Measurements from ENCODE around the gene RNF213.
"Not testable (repeated sequence)": the region's sequence is repeated elsewhere in the genome, so short reads cannot be mapped to it uniquely, and the experiment has no call there.

RNF213 gene

GRCh38 chr17:80225230-80225629, 35.4 kb upstream of the RNF213 start:
- DNase-seq = no peak

- DNase-seq = no peak
These were observed 33.5 kb upstream of the RNF213 start for GRCh38 chr17:80227156-80227555.

- no peak for DNase-seq
These were observed 33.0 kb upstream of the RNF213 start for GRCh38 chr17:80227666-80228065.

- no peak for DNase-seq
These were observed 32.2 kb upstream of the RNF213 start for GRCh38 chr17:80228477-80228876.

- DNase-seq = no peak
These were observed 31.6 kb upstream of the RNF213 start for GRCh38 chr17:80229011-80229410.

- DNase-seq = no peak
These were observed 28.2 kb upstream of the RNF213 start for GRCh38 chr17:80232438-80232837.

GRCh38 chr17:80233202-80233601, 27.4 kb upstream of the RNF213 start:
- DNase-seq = no peak

- DNase-seq = no peak
These were observed 23.7 kb upstream of the RNF213 start for GRCh38 chr17:80236911-80237310.

- no peak for DNase-seq
These were observed 23.3 kb upstream of the RNF213 start for GRCh38 chr17:80237386-80237785.

GRCh38 chr17:80242505-80242904, 18.1 kb upstream of the RNF213 start:
- no peak for DNase-seq

GRCh38 chr17:80243526-80244433, 16.9 kb upstream of the RNF213 start:
- DNase-seq = no peak

- DNase-seq = not testable (repeated sequence)
These were observed 16.2 kb upstream of the RNF213 start for GRCh38 chr17:80244448-80244847.

GRCh38 chr17:80244871-80245509, 15.7 kb upstream of the RNF213 start:
- no peak for DNase-seq

- no peak for DNase-seq
These were observed 14.9 kb upstream of the RNF213 start for GRCh38 chr17:80245566-80246265.

GRCh38 chr17:80246266-80246681, 14.4 kb upstream of the RNF213 start:
- no peak for DNase-seq

GRCh38 chr17:80246726-80247125, 13.9 kb upstream of the RNF213 start:
- DNase-seq = no peak

GRCh38 chr17:80247561-80247960, 13.1 kb upstream of the RNF213 start:
- no peak for DNase-seq

GRCh38 chr17:80248001-80248893, 12.4 kb upstream of the RNF213 start:
- DNase-seq = no peak

- DNase-seq = no peak
These were observed 11.6 kb upstream of the RNF213 start for GRCh38 chr17:80248894-80249710.

GRCh38 chr17:80251966-80252365, 8.7 kb upstream of the RNF213 start:
- no peak for DNase-seq

- peak; percentile 13 for DNase-seq
These were observed 7.8 kb upstream of the RNF213 start for GRCh38 chr17:80252871-80253270.
